ENCODE data around the gene AJM1. TPM values are rescaled to one million over a fixed set of nuclear protein-coding genes. Genes with fewer than 3 reads are reported as not detected.

Gene AJM1
- total RNA-seq, 1 experiment from 2014 or later, result 7.2 TPM

DNA sequence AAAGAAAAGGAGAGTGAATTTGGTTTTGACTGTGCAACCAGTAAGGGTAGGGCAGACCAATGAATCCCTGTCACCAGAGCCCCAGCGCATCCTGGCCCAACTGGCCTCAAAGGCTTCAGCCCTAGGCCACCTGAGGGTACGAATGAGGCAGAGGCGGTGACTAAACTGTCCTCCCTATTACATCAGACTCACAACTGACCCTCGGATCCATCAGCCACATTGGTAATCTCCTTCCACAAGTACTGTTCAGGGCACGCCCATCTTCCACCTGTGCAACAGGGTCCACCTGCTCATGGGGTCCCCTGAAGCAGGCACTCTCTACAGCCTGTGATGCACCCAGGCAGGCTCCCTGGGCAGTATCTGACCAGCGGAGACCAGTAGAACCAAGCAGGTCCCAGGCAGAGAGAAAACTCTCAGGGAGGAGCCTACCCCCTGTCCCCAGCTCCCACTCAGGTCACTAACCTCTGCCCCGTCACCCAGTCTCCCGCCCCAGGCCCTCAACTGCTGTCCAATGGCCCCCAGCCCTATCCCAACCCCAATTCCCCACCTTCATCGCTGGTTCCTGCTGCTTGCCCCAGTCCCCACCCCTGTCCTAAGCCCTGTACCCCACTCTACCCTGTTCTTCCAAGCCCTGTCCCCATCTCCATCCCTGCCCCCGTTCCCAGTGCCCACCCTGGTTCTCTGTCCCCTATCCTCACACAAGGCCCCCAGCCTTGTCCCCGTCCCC is 22.9 kb downstream of the AJM1 start:
- ATAC-seq, result no peak

DNA sequence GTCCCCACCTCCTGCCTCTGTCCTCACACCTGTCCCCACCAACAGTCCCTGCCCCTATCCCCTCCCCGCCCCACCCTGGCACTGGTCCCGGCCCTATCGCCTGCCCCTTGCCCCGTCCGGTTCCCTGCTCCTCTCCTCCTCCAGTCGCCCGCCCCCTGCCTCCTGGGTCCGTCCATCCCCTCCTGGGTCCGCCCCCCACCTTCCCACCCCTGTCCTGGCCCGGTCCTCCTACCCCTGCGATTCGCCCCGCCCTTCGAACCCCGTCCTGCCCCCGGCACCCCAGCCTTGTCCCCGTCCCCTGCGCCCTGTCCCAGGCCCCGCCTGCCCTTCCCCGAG is 23.5 kb downstream of the AJM1 start:
- intact Hi-C loops (cut with micrococcal nuclease; ENCODE audit: unreplicated experiment), result no loop called here
- POLR2A ChIA-PET, result interaction anchor here (1.0 kb wide), 1 partner anchor 20 kb away, joined by 4 read pairs; no protein-coding TSS in a partner anchor

More for the DNA sequence above, 22.9 kb downstream of the AJM1 start:
- no peaks in the 10 kb centered on the region; the same call in 1 of the 2 replicates for H3K36me3 ChIP-seq (ENCODE audit: control insufficient read depth, insufficient read depth, low read length)
- in situ Hi-C loops (cut with HindIII; ENCODE audit: low pct_unique_long_range_greater_than_20kb, low sequenced_read_pairs), result no loop called here
- DNase-seq (ENCODE audit: low read depth, low spot score), result no peak
- TSS peak; percentile 58 for BruUV-seq (replicated peaks)
- ChIA-PET CTCF (no interaction called here), POLR2A (no interaction called here)
- no peaks in the 10 kb centered on the region for H3K27me3 ChIP-seq (ENCODE audit: control insufficient read depth, insufficient read depth, low read length)
- peaks cover 7% of the 10 kb centered on the region; the same call in 1 of the 2 replicates for H3K4me1 ChIP-seq (ENCODE audit: control insufficient read depth, insufficient read depth, low read length)
- intact Hi-C loops (cut with micrococcal nuclease; ENCODE audit: unreplicated experiment), result no loop called here
- H3K27ac ChIP-seq (ENCODE audit: low read length), result peak overlapping the region; percentile 66
- TF ChIP-seq CTCF (IDR thresholded peaks at IDR 0.05), result no peak
- TF ChIP-seq POLR2AphosphoS5 (IDR thresholded peaks at IDR 0.05; ENCODE audit: low read depth, low read length), result no peak
- no peak for TF ChIP-seq TCF7L2 (IDR thresholded peaks at IDR 0.05; ENCODE audit: low read depth, low read length)
- no peak for TF ChIP-seq REST (IDR thresholded peaks at IDR 0.05; ENCODE audit: insufficient read depth in 1 of 2, low read depth in 2 of 2, low read length in 1 of 2)
- TF ChIP-seq SIN3A (IDR thresholded peaks at IDR 0.05; ENCODE audit: borderline replicate concordance, insufficient read depth, low read depth, low read length), result no peak
- peak overlapping the region; percentile 60 to 62 for H3K4me3 ChIP-seq (ENCODE audit: low read depth in 2 of 2, low read length in 2 of 2)
- no peaks in the 10 kb centered on the region for H3K9me3 ChIP-seq (ENCODE audit: control insufficient read depth, insufficient read depth, low read depth, low read length)

More for the DNA sequence above, 23.5 kb downstream of the AJM1 start:
- TF ChIP-seq SIN3A (IDR thresholded peaks at IDR 0.05; ENCODE audit: borderline replicate concordance, insufficient read depth, low read depth, low read length), result no peak
- TF ChIP-seq POLR2AphosphoS5 (IDR thresholded peaks at IDR 0.05; ENCODE audit: low read depth, low read length), result no peak
- no peak for TF ChIP-seq TCF7L2 (IDR thresholded peaks at IDR 0.05; ENCODE audit: low read depth, low read length)
- TF ChIP-seq REST (IDR thresholded peaks at IDR 0.05; ENCODE audit: insufficient read depth in 1 of 2, low read depth in 2 of 2, low read length in 1 of 2), result no peak
- TF ChIP-seq CTCF (IDR thresholded peaks at IDR 0.05), result no peak
- peak overlapping the region; percentile 66; the same call in 1 of the 2 replicates for H3K27ac ChIP-seq (ENCODE audit: low read length)
- H3K9me3 ChIP-seq (ENCODE audit: control insufficient read depth, insufficient read depth, low read depth, low read length), result no peaks in the 10 kb centered on the region
- no TSS peak for BruUV-seq (replicated peaks)
- no peaks in the 10 kb centered on the region; the same call in 1 of the 2 replicates for H3K36me3 ChIP-seq (ENCODE audit: control insufficient read depth, insufficient read depth, low read length)
- H3K27me3 ChIP-seq (ENCODE audit: control insufficient read depth, insufficient read depth, low read length), result no peaks in the 10 kb centered on the region
- ATAC-seq (peak; percentile 35), DNase-seq (ENCODE audit: low read depth, low spot score) (no peak)
- H3K4me1 ChIP-seq (ENCODE audit: control insufficient read depth, insufficient read depth, low read length), result peaks cover 7% of the 10 kb centered on the region; the same call in 1 of the 2 replicates
- peak overlapping the region; percentile 61 to 62 for H3K4me3 ChIP-seq (ENCODE audit: low read depth in 2 of 2, low read length in 2 of 2)
- CTCF ChIA-PET, result no interaction called here
- in situ Hi-C loops (cut with HindIII; ENCODE audit: low pct_unique_long_range_greater_than_20kb, low sequenced_read_pairs), result no loop called here

Data from Panc1 (cell line).